Measurements from ENCODE around the gene ZFYVE26.
"Not testable (repeated sequence)": the region's sequence is repeated elsewhere in the genome, so short reads cannot be mapped to it uniquely, and the experiment has no call there.

ZFYVE26 gene

DNA sequence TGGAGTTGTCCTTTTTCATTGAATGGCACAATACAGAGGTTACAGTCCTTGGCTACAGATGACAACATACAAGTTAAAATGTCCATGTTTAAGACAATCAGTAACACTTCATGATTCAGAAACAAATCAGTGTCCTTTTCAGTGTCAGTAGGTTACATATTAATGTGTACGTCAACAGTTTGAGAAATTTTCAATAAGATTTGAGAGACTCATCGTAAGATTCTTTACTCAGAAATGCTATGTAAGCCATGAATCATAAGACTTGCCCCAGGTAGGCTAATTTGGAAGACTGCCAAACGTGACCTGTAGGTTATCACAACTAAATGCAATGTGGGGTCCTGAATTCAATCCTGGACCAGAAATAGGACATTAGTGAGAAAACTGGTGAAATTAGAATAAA is 111.2 kb downstream of the ZFYVE26 start:
- DNase-seq (ENCODE audit: low read depth): no peak

DNA sequence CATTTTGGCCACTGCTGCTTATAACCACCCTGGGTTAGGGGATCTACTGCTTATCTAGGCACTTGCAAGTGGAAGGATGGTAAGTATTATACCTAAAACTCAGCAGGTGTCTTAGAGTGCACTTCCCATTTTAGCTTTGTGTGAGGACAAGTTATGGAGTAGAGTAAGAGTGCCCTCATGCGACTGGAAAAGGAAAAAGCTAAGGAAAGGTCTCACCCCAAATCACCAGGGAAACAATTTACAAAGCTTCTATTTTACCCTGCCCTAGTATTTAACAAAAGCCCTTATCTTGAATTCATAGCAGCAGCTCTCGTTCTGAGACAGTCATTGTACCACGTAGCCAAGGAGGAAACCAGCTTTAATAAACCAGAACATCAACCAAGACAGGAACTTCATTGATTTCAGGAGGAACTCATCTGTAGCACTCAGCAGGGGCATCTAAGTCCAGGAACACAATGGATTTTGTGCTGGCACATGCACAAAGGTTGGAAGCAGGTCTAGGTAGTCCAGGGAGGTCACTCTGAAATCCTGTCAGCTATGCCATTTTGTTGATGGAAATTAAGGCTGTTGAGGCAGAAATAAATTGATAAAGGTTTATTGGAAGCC is 111.8 kb downstream of the ZFYVE26 start:
- no peak for DNase-seq (ENCODE audit: low read depth)

DNA sequence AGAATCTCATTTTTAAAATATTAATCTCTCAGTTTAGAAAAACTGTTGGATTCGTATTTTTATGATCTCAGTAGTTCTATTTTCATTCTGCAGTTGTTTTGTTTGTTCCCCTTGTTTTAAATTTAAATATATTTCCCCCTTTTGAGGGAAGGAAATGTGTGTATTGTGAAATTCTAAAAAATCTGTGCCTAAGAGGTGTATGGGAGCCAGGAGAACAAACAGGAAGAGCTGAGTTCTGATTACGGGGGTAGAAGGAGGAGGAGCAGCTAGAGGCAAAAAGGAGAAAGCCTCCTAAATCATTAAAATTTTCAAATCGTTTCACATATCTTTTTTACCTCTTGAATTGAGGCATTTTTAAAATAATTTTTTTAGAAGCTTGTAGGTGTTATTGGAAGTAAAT is 112.4 kb downstream of the ZFYVE26 start:
- DNase-seq (ENCODE audit: low read depth): no peak

- not testable (repeated sequence) for DNase-seq (ENCODE audit: low read depth)
Observed at GRCh38 chr14:67701492-67701891, 114.9 kb downstream of the ZFYVE26 start, which contains the start of gene RDH12. Gene RDH12, plus strand, starts transcription at chr14:67701886. Its CDS starts 20,757 bp downstream, at chr14:67722643.

GRCh38 chr14:67698179-67698578 is 118.2 kb downstream of the ZFYVE26 start:
- DNase-seq (ENCODE audit: low read depth): no peak

DNA sequence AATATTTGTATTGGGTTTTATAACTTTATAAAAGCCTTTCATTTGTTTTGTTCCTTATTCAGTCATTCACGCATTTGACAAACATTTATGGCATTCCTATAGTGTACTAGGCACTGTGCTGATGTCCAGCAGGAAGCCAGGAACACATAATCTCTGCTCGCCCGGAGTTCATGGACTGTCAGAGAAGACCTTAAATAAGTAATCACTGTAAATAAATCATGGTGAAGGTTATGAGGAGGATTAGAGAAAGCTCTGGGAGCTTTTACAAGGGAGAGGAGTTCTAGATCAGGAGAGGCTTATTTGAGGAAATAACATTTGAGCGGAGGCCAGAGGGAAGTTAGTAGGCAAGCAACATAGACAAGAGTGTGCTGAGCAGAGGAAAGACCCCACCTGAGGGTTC is 119.4 kb downstream of the ZFYVE26 start:
- no peak for DNase-seq (ENCODE audit: low read depth)

Measured in stimulated activated CD8-positive, alpha-beta memory T cell treated with anti-CD3 and anti-CD28 coated beads, Interleukin-12 subunit alpha, Interleukin-12 subunit beta, amount 100 ng/mL, for 1 hour (primary cell).